Liver (tissue), 9 donors: Measurements from ENCODE around the gene FIBCD1. TPM values are rescaled to one million over a fixed set of nuclear protein-coding genes. Genes with fewer than 3 reads are reported as not detected.

Experiments used
- DNase-seq: peaks from one replicate; pipeline ENCODE4 v3.0.0-alpha.2; 2017; ENCODE audit warnings: low spot score
- H3K27ac ChIP-seq, 2 donors: one replicate each; pipeline ENCODE4 v1.7.0; 2013; ENCODE audit warnings: inconsistent platforms in 2 of 2, low read length in 2 of 2, control low read depth in 1 of 2, low read depth in 1 of 2, mild to moderate bottlenecking in 1 of 2
- H3K27me3 ChIP-seq, 4 donors: one replicate each; pipeline versions ENCODE4 v1.6.1 to v1.7.0; 2013; ENCODE audit warnings: low read length in 3 of 4, inconsistent platforms in 1 of 4, mild to moderate bottlenecking in 1 of 4, moderate library complexity in 1 of 4; ENCODE audit not compliant: control insufficient read depth in 4 of 4, insufficient read depth in 4 of 4
- H3K36me3 ChIP-seq, 4 donors: one replicate each; pipeline versions ENCODE4 v1.6.1 to v1.7.0; 2013; ENCODE audit warnings: low read length in 3 of 4, mild to moderate bottlenecking in 3 of 4, low read depth in 1 of 4, moderate library complexity in 1 of 4; ENCODE audit not compliant: control insufficient read depth in 4 of 4, insufficient read depth in 3 of 4
- H3K4me1 ChIP-seq, 4 donors: one replicate each; pipeline versions ENCODE4 v1.6.1 to v1.7.0; 2013; ENCODE audit warnings: low read length in 3 of 4, mild to moderate bottlenecking in 3 of 4, moderate library complexity in 1 of 4; ENCODE audit not compliant: control insufficient read depth in 4 of 4, insufficient read depth in 4 of 4
- H3K4me3 ChIP-seq, 3 donors: one replicate each; pipeline versions ENCODE4 v1.6.1 to v1.7.0; 2013; ENCODE audit warnings: low read length in 3 of 3, control low read depth in 1 of 3, low read depth in 1 of 3, mild to moderate bottlenecking in 1 of 3
- H3K9ac ChIP-seq, 2 donors: one replicate each; pipeline ENCODE4 v1.7.0; 2013; ENCODE audit warnings: low read length in 2 of 2, mild to moderate bottlenecking in 2 of 2, moderate library complexity in 2 of 2, control low read depth in 1 of 2, low read depth in 1 of 2
- H3K9me3 ChIP-seq, 4 donors: one replicate each; pipeline versions ENCODE4 v1.6.1 to v1.7.0; 2013; ENCODE audit warnings: low read length in 3 of 4; ENCODE audit not compliant: control insufficient read depth in 4 of 4
- ATF3 ChIP-seq: IDR thresholded peaks from 2 replicates; pipeline ENCODE4 v1.6.1; 2016; ENCODE audit warnings: antibody characterized with exemption
- CTCF ChIP-seq: fragments of 150-350 bp; IDR thresholded peaks from 2 replicates; pipeline ENCODE4 v1.5.1; 2017; ENCODE audit warnings: improper control_type of control experiment, low read depth, low read length; ENCODE audit not compliant: missing input control
- FOXA2 ChIP-seq: IDR thresholded peaks from 2 replicates; pipeline ENCODE4 v1.6.1; 2016; ENCODE audit warnings: antibody characterized with exemption
- REST ChIP-seq: IDR thresholded peaks from 2 replicates; pipeline ENCODE4 v1.6.1; 2016; ENCODE audit warnings: antibody characterized with exemption, mild to moderate bottlenecking
- RXRA ChIP-seq, 2 donors: IDR thresholded peaks; 2 replicates each; pipeline ENCODE4 v1.6.1; 2017 to 2018; ENCODE audit warnings: antibody characterized with exemption in 2 of 2, mild to moderate bottlenecking in 1 of 2
- YY1 ChIP-seq: IDR thresholded peaks from 2 replicates; pipeline ENCODE4 v1.6.1; 2016; ENCODE audit warnings: antibody characterized with exemption, mild to moderate bottlenecking
- WGBS: extraction: QIAGEN DNeasy Blood & Tissue Kit; methylation state at CpG from one replicate; pipeline ENCODE4 v1.1.7; 2013; 5-methylcytosine and 5-hydroxymethylcytosine counted together
- polyA plus RNA-seq, 2 donors: library from polyadenylated mRNA; stranded (reverse) in 1 of 2; unstranded in 1 of 2; fragments of 200-250 nt in 1 of 2; fragments of >200 nt in 1 of 2; fragmentation: Nextera tagmentation in 1 of 2; extraction: Ambion mirVana in 1 of 2; gene quantifications; one replicate each; pipeline versions ENCODE4 v1.2.1 to v1.2.3, GENCODE V29; 2013 to 2015
- total RNA-seq, 2 donors: library from RNA; depleted of rRNA; stranded (reverse); fragments of >200 nt; gene quantifications; one replicate each; pipeline ENCODE4 v1.2.3, GENCODE V29; 2014
- donor health status: healthy.
- donor health status: healthy.
- donor health status: healthy.
- donor health status: healthy.
- donor health status: healthy.

The FIBCD1 gene
- total and polyA plus RNA-seq, 4 donors = not detected

GRCh38 chr9:130942679-130943078 is 3.6 kb upstream of the FIBCD1 start:
- Histone ChIP-seq H3K27ac (no peak overlapping the region), H3K4me3 (no peak overlapping the region), H3K9ac (no peak overlapping the region), H3K27me3 (peaks cover 2 to 14% (median 6%) of the 10 kb centered on the region in 4 donors), H3K36me3 (no peaks in the 10 kb centered on the region), H3K4me1 (peaks cover 13 to 23% (median 16%) of the 10 kb centered on the region in 4 donors), H3K9me3 (no peaks in the 10 kb centered on the region)
- TF ChIP-seq ATF3 (no peak), RXRA (IDR thresholded peaks at IDR 0.05) (no peak), CTCF (no peak), REST (no peak), FOXA2 (no peak), YY1 (no peak)
- DNase-seq = no peak
- 51% methylated on average over 10 of the region's 10 CpGs for WGBS

GRCh38 chr9:130942084-130942483 is 3.0 kb upstream of the FIBCD1 start:
- TF ChIP-seq CTCF = no peak
- no peak overlapping the region for H3K9ac ChIP-seq
- H3K36me3 ChIP-seq = no peaks in the 10 kb centered on the region
- H3K4me3 ChIP-seq = no peak overlapping the region
- H3K27ac ChIP-seq = no peak overlapping the region
- no peaks in the 10 kb centered on the region for H3K9me3 ChIP-seq
- H3K4me1 ChIP-seq = peaks cover 13 to 23% (median 16%) of the 10 kb centered on the region in 4 donors
- H3K27me3 ChIP-seq = peaks cover 4 to 9% (median 9%) of the 10 kb centered on the region in 4 donors
- no peak for DNase-seq
- WGBS = 83% methylated on average over 6 of the region's 6 CpGs
